ENCODE data around the gene AHCYL2.

AHCYL2 gene

DNA sequence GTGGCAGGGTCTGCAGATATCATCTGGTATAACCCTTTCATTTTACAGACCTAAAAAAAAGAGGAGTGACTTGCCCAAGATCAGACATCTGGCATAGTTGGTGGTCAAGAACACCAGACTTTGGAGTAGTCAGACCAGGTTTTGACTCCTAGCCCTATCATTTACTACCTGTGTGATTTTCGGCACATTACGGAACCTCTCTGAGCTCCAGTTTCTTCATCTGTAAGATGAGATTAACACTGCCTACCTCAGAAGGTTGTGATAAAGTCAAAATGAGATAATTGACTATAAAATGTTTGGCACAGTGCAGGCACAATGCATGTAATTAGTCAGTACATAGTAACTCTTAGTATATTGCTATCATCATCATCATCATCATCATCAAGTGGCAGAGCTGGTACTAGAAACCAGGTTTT is 210.6 kb downstream of the AHCYL2 start:
- Histone ChIP-seq H3K27ac (no peak overlapping the region), H3K36me3 (no peaks in the 10 kb centered on the region), H3K9me3 (no peaks in the 10 kb centered on the region), H3K4me1 (ENCODE audit: control insufficient read depth in 1 of 2, insufficient read depth in 1 of 2, low read depth in 1 of 2, low read length in 1 of 2) (peaks cover 15% of the 10 kb centered on the region in 2 experiments), H3K27me3 (peaks cover 100% of the 10 kb centered on the region), H3K4me3 (ENCODE audit: low read depth in 1 of 2, low read length in 1 of 2) (peak overlapping the region in 1 of 2 experiments; percentile 89)
- TF ChIP-seq, protein P1, sequence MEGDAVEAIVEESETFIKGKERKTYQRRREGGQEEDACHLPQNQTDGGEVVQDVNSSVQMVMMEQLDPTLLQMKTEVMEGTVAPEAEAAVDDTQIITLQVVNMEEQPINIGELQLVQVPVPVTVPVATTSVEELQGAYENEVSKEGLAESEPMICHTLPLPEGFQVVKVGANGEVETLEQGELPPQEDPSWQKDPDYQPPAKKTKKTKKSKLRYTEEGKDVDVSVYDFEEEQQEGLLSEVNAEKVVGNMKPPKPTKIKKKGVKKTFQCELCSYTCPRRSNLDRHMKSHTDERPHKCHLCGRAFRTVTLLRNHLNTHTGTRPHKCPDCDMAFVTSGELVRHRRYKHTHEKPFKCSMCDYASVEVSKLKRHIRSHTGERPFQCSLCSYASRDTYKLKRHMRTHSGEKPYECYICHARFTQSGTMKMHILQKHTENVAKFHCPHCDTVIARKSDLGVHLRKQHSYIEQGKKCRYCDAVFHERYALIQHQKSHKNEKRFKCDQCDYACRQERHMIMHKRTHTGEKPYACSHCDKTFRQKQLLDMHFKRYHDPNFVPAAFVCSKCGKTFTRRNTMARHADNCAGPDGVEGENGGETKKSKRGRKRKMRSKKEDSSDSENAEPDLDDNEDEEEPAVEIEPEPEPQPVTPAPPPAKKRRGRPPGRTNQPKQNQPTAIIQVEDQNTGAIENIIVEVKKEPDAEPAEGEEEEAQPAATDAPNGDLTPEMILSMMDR (IDR thresholded peaks at IDR 0.05), result no peak

DNA sequence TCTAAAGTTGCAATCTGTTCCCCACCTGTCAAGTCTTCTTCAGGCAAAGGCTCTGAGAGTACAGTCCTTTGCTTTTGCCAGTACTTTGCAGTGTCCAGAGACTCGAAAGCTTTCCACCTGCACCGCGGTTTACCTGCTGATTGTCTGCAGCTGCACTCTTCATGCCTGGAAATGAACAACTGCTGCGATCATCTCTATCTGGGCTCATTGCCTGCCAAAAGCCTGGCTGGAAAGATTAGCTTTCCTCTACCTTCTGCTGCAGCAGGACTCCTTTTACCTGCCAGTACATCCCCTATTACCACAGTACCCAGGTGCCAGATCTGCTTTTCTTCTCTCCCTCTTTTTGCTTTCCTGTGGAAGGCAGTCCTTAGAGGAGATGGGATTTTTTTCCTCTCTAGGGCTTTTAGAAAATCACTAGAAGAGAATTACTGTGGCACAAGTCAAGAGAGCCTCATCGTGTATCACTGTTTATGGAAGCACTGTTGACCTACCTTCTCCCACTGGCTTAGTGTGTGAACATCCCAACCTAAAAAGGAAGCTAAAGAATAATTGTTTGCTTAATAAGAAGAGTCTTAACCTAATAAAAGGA is 211.6 kb downstream of the AHCYL2 start:
- Histone ChIP-seq H3K27ac (no peak overlapping the region), H3K4me1 (ENCODE audit: control insufficient read depth in 1 of 2, insufficient read depth in 1 of 2, low read depth in 1 of 2, low read length in 1 of 2) (peaks cover 15% of the 10 kb centered on the region in 2 experiments), H3K9me3 (no peaks in the 10 kb centered on the region), H3K27me3 (peaks cover 96% of the 10 kb centered on the region), H3K4me3 (ENCODE audit: low read depth in 1 of 2, low read length in 1 of 2) (no peak overlapping the region), H3K36me3 (no peaks in the 10 kb centered on the region)
- TF ChIP-seq, protein P1 (IDR thresholded peaks at IDR 0.05), result no peak

DNA sequence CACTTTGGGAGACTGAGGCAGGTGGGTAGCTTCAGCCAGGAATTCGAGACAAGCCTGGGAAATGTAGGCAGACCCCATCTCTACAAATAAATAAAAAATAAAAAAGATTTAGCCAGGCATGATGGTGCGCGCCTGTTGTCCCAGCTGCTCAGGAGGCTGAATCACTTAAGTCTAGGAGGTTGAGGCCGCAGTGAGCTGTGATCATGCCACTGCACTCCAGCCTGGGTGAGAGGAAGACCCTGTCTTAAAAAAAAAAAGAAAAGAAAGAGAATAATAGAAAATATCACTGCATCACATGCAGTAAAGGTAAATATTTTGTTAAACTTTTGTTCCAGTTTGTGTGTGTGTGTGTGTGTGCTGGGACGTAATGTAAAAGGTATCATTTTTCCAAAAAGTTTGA is 212.4 kb downstream of the AHCYL2 start:
- TF ChIP-seq, protein P1 (IDR thresholded peaks at IDR 0.05), result no peak
- peaks cover 15% of the 10 kb centered on the region in 2 experiments for H3K4me1 ChIP-seq (ENCODE audit: control insufficient read depth in 1 of 2, insufficient read depth in 1 of 2, low read depth in 1 of 2, low read length in 1 of 2)
- no peaks in the 10 kb centered on the region for H3K36me3 ChIP-seq
- no peaks in the 10 kb centered on the region for H3K9me3 ChIP-seq
- no peak overlapping the region for H3K27ac ChIP-seq
- peaks cover 95% of the 10 kb centered on the region for H3K27me3 ChIP-seq
- H3K4me3 ChIP-seq (ENCODE audit: low read depth in 1 of 2, low read length in 1 of 2), result no peak overlapping the region

DNA sequence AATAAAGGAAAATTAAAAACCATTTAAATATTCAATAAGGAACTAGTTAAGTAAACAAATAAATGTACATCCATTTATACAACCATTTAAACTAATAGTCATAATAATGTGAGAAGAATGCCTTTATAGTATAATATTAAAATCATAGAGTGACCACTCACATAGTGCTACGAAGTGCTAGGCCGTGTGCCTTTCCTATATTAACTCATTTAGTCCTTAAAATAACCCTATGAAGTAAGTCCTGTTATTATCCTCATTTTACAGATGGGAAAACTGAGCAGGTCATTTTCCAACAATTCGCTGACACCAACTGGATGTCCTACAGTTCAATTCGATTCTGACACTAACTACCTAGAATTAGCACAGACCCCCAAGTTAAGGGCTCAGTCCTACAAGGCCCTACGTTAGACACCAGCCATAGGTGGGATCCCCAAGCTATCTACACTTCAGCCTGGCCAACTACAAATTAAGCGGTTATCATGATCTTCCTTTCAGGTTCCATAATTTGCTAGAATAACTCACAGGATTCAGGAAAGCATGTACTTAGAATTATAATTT is 213.5 kb downstream of the AHCYL2 start:
- Histone ChIP-seq H3K27me3 (peaks cover 95% of the 10 kb centered on the region), H3K4me1 (ENCODE audit: control insufficient read depth in 1 of 2, insufficient read depth in 1 of 2, low read depth in 1 of 2, low read length in 1 of 2) (peaks cover 15% of the 10 kb centered on the region in 2 experiments), H3K9me3 (no peaks in the 10 kb centered on the region), H3K36me3 (no peaks in the 10 kb centered on the region), H3K4me3 (ENCODE audit: low read depth in 1 of 2, low read length in 1 of 2) (no peak overlapping the region), H3K27ac (no peak overlapping the region)
- TF ChIP-seq, protein P1 (IDR thresholded peaks at IDR 0.05), result no peak

DNA sequence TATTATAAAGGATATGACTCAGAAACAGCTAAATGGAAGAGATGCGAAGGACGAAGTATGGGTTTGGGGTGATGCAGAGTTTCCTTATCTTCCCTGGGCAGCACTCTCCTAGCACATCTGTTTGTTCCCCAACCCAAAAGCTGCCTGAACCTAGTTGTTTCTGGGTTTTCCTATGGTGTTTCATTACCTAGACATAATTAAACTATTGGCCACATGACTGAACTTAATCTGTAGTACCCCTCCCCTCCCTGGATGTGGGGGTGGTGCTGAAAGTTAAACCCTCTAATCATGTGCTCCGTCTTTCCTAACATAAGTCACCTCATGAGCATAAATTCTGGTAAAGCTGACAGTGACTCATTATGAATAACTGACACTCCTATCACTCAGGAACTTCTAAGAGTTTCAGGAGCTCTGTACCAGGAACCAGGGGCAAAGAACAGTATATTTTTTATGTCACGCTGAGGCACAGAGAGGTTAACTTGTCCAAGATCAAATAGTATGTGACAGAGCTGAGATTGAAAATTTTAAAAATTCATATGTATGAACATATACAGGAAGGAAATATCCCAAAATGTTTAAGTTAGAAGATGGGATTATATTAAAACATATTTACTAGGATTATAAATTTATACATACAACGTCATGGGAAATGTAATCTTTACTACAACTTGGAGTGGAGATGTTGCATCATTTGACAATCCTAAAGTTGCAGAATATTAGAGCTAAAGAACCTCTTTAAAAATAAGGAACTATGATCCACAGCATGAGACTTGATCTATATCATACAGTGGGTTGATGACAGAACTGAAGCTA is 214.2 kb downstream of the AHCYL2 start:
- Histone ChIP-seq H3K27me3 (peaks cover 95% of the 10 kb centered on the region), H3K4me1 (ENCODE audit: control insufficient read depth in 1 of 2, insufficient read depth in 1 of 2, low read depth in 1 of 2, low read length in 1 of 2) (peaks cover 9 to 10% of the 10 kb centered on the region in 2 experiments), H3K27ac (no peak overlapping the region), H3K36me3 (no peaks in the 10 kb centered on the region), H3K4me3 (ENCODE audit: low read depth in 1 of 2, low read length in 1 of 2) (no peak overlapping the region), H3K9me3 (no peaks in the 10 kb centered on the region)
- TF ChIP-seq, protein P1 (IDR thresholded peaks at IDR 0.05), result no peak

Data from neutrophil (primary cell).